HCT116 (cell line): ENCODE results near the gene SCD5. TPM values are rescaled to one million over a fixed set of nuclear protein-coding genes. Genes with fewer than 3 reads are reported as not detected.

Source experiments
- ATAC-seq: fragments of 200-7000 bp; cut with Tn5 transposase; 2 replicates; pipeline ENCODE4 v1.9.1; 2020; ENCODE audit warnings: mild to moderate bottlenecking, moderate library complexity
- BruUV-seq: library from RNA; stranded (reverse); fragments of 400-500 nt; replicated peaks from 2 replicates; lab custom pipeline; 2021; lab: Mats Ljungman, UMichigan
- CTCF ChIA-PET: fragments of 300-600 bp; sonication (Branson Sonifier 250); formaldehyde crosslinking; loops from one replicate; lab custom pipeline; 2021; ENCODE audit warnings: antibody characterized with exemption; lab: Charles Lee
- POLR2A ChIA-PET: fragments of 300-600, 350-600 bp; sonication (Branson Sonifier 250); formaldehyde crosslinking; loops from one replicate; lab custom pipeline; 2021; ENCODE audit warnings: antibody characterized with exemption; lab: Charles Lee
- RAD21 ChIA-PET, 2 experiments: fragments of 300-600 bp; sonication (Branson Sonifier 250); formaldehyde crosslinking; loops; one replicate each; lab custom pipeline; 2023; ENCODE audit warnings: low total read pairs in 2 of 2; ENCODE audit not compliant: uncharacterized antibody in 2 of 2, unreplicated experiment in 2 of 2, low non-redundant PET in 1 of 2; lab: Charles Lee
- DNase-seq: peaks from one replicate; pipeline ENCODE4 v3.0.0-alpha.2; 2010; ENCODE audit warnings: low read depth, low spot score
- H2AFZ ChIP-seq: fragments of 200-600 bp; shearing (Covaris generic), sonication (generic); 2 replicates; pipeline ENCODE4 v1.6.1; 2017; ENCODE audit warnings: low read depth, mixed run types, mixed read lengths, antibody characterized with exemption, low read length; ENCODE audit not compliant: poor library complexity, severe bottlenecking
- H3K27ac ChIP-seq: 2 replicates; pipeline ENCODE4 v1.5.1; 2012; ENCODE audit warnings: low read depth, low read length
- H3K27me3 ChIP-seq: fragments of 200-600 bp; sonication (generic); 2 replicates; pipeline ENCODE4 v1.6.1; 2016; ENCODE audit warnings: mixed run types, low read length, mixed read lengths; ENCODE audit not compliant: insufficient read depth
- H3K36me3 ChIP-seq, 2 experiments: fragments of 200-500 bp in 1 of 2; fragments of 200-600 bp in 1 of 2; sonication (Bioruptor generic) in 1 of 2; sonication (generic) in 1 of 2; 2 replicates each; pipeline versions ENCODE4 v1.5.1 to v1.6.1; 2014 to 2016; ENCODE audit warnings: low read length in 2 of 2, inconsistent platforms in 1 of 2, mixed read lengths in 1 of 2, mixed run types in 1 of 2; ENCODE audit not compliant: insufficient read depth in 2 of 2, control insufficient read depth in 1 of 2
- H3K4me1 ChIP-seq, 2 experiments: fragments of 200-600 bp in 1 of 2; sonication (generic) in 1 of 2; 2 replicates each; pipeline versions ENCODE4 v1.5.1 to v1.6.1; 2012 to 2017; ENCODE audit warnings: low read length in 2 of 2, inconsistent platforms in 1 of 2, mild to moderate bottlenecking in 1 of 2, mixed read lengths in 1 of 2, mixed run types in 1 of 2, moderate library complexity in 1 of 2; ENCODE audit not compliant: insufficient read depth in 2 of 2, control insufficient read depth in 1 of 2
- H3K4me2 ChIP-seq: fragments of 200-600 bp; sonication (generic); 2 replicates; pipeline ENCODE4 v1.6.1; 2017; ENCODE audit warnings: mixed run types, low read length, mixed read lengths
- H3K4me3 ChIP-seq, 2 experiments: fragments of 200-600 bp in 1 of 2; sonication (generic) in 1 of 2; replicated peaks in 1 of 2; 2 replicates each; pipeline ENCODE4 v1.5.1; 2011 to 2016; ENCODE audit warnings: low read length in 2 of 2, control low read depth in 1 of 2, low read depth in 1 of 2, mild to moderate bottlenecking in 1 of 2, mixed read lengths in 1 of 2, mixed run types in 1 of 2
- H3K79me2 ChIP-seq: fragments of 200-600 bp; sonication (generic); 2 replicates; pipeline ENCODE4 v1.6.1; 2017; ENCODE audit warnings: mild to moderate bottlenecking, mixed run types, low read length, moderate library complexity, mixed read lengths; ENCODE audit not compliant: insufficient read depth
- H3K9ac ChIP-seq: fragments of 200-600 bp; sonication (generic); 2 replicates; pipeline ENCODE4 v1.6.1; 2016; ENCODE audit warnings: low read length, mixed read lengths
- H3K9me2 ChIP-seq: fragments of 200-600 bp; sonication (generic), shearing (Covaris generic); 2 replicates; pipeline ENCODE4 v1.6.1; 2017; ENCODE audit warnings: mixed run types, mild to moderate bottlenecking, moderate library complexity; ENCODE audit not compliant: insufficient read depth
- H3K9me3 ChIP-seq, 2 experiments: fragments of 200-500 bp in 1 of 2; fragments of 200-600 bp in 1 of 2; sonication (Bioruptor generic) in 1 of 2; sonication (generic) in 1 of 2; 2 replicates each; pipeline ENCODE4 v1.6.1; 2014 to 2017; ENCODE audit warnings: low read length in 2 of 2, mixed read lengths in 2 of 2, inconsistent platforms in 1 of 2, low read depth in 1 of 2, mild to moderate bottlenecking in 1 of 2, mixed run types in 1 of 2, moderate library complexity in 1 of 2; ENCODE audit not compliant: control insufficient read depth in 1 of 2, insufficient read depth in 1 of 2
- H4K20me1 ChIP-seq: fragments of 200-600 bp; sonication (generic), shearing (Covaris generic); 2 replicates; pipeline ENCODE4 v1.6.1; 2017; ENCODE audit warnings: mixed run types, mild to moderate bottlenecking, moderate library complexity; ENCODE audit not compliant: insufficient read depth
- CBX3 ChIP-seq: IDR thresholded peaks from 2 replicates; pipeline ENCODE4 v1.6.1; 2012; ENCODE audit warnings: low read depth
- CEBPB ChIP-seq: IDR thresholded peaks from 2 replicates; pipeline ENCODE4 v1.6.1; 2012; ENCODE audit warnings: low read depth
- CTCF ChIP-seq, 3 experiments: fragments of 200-600 bp in 1 of 3; sonication (generic) in 1 of 3; IDR thresholded peaks in 2 of 3; conservative IDR thresholded peaks in 1 of 3; 2 replicates each; pipeline ENCODE4 v1.5.1; 2012 to 2017; ENCODE audit warnings: low read depth in 2 of 3, low read length in 2 of 3, antibody characterized with exemption in 1 of 3, borderline replicate concordance in 1 of 3, control low read depth in 1 of 3, mild to moderate bottlenecking in 1 of 3, mixed read lengths in 1 of 3, mixed run types in 1 of 3, moderate library complexity in 1 of 3; ENCODE audit not compliant: insufficient read depth in 1 of 3
- ELF1 ChIP-seq: IDR thresholded peaks from 2 replicates; pipeline ENCODE4 v1.6.1; 2012; ENCODE audit warnings: low read depth, borderline replicate concordance
- EZH2 ChIP-seq: fragments of 200-600 bp; sonication (generic); IDR thresholded peaks from 2 replicates; pipeline ENCODE4 v1.6.1; 2017; ENCODE audit warnings: antibody characterized with exemption, mixed run types
- EZH2phosphoT487 ChIP-seq: fragments of 200-600 bp; IDR thresholded peaks from 2 replicates; pipeline ENCODE4 v1.6.1; 2018; ENCODE audit warnings: antibody characterized with exemption, borderline replicate concordance
- FOSL1 ChIP-seq: IDR thresholded peaks from 2 replicates; pipeline ENCODE4 v1.6.1; 2012; ENCODE audit warnings: low read depth
- JUND ChIP-seq: IDR thresholded peaks from 2 replicates; pipeline ENCODE4 v1.6.1; 2012
- POLR2AphosphoS5 ChIP-seq: IDR thresholded peaks from 2 replicates; pipeline ENCODE4 v1.6.1; 2011; ENCODE audit warnings: mild to moderate bottlenecking, low read depth, low read length, moderate library complexity
- SIN3A ChIP-seq: IDR thresholded peaks from 2 replicates; pipeline ENCODE4 v1.6.1; 2012; ENCODE audit warnings: low read depth
- SRF ChIP-seq: IDR thresholded peaks from 2 replicates; pipeline ENCODE4 v1.6.1; 2012; ENCODE audit warnings: low read depth
- TCF7L2 ChIP-seq: IDR thresholded peaks from 2 replicates; pipeline ENCODE4 v1.7.0; 2011; ENCODE audit warnings: borderline replicate concordance, inconsistent platforms; ENCODE audit not compliant: insufficient read depth, insufficient read length; ENCODE audit errors: extremely low read depth
- YY1 ChIP-seq: IDR thresholded peaks from 2 replicates; pipeline ENCODE4 v1.6.1; 2011; ENCODE audit warnings: low read length, low read depth, moderate library complexity, mild to moderate bottlenecking; ENCODE audit not compliant: insufficient replicate concordance; ENCODE audit errors: extremely low read depth
- ZBTB33 ChIP-seq: IDR thresholded peaks from 2 replicates; pipeline ENCODE4 v1.6.1; 2011; ENCODE audit warnings: mild to moderate bottlenecking, low read length, moderate library complexity; ENCODE audit not compliant: insufficient replicate concordance; ENCODE audit errors: extremely low read depth
- ZFX ChIP-seq: fragments of 450-650 bp; IDR thresholded peaks from 2 replicates; pipeline ENCODE4 v1.6.1; 2017
- intact Hi-C: fragments of 100-400 bp; cut with micrococcal nuclease; formaldehyde crosslinking; loops from 2 replicates; pipeline ENCODE4 v1.10.0; 2022
- total RNA-seq: library from RNA; stranded (reverse); gene quantifications from one replicate; pipeline ENCODE4 v1.2.1, GENCODE V29; 2021; ENCODE audit not compliant: unreplicated experiment

SCD5 gene
- total RNA-seq, 1 experiment from 2014 or later = 21.7 TPM

GRCh38 chr4:82779032-82779431 is 19.6 kb downstream of the SCD5 start:
- Histone ChIP-seq H3K4me2 (peak overlapping the region; percentile 36), H3K4me3 (no peak overlapping the region), H3K9me3 (no peaks in the 10 kb centered on the region), H4K20me1 (no peaks in the 10 kb centered on the region), H3K27me3 (no peaks in the 10 kb centered on the region), H3K9ac (no peak overlapping the region), H3K79me2 (peaks cover 6% of the 10 kb centered on the region; the same call in 1 of the 2 replicates), H3K4me1 (peaks cover 46 to 55% of the 10 kb centered on the region in 2 experiments), H3K9me2 (no peaks in the 10 kb centered on the region), H2AFZ (no peak overlapping the region), H3K27ac (no peak overlapping the region), H3K36me3 (no peaks in the 10 kb centered on the region)
- peak; percentile 21; the same call in 1 of the 2 replicates for ATAC-seq
- ChIA-PET POLR2A (no interaction called here), CTCF (no interaction called here), RAD21 (no interaction called here)
- intact Hi-C loops = no loop called here
- DNase-seq = no peak
- no TSS peak for BruUV-seq
- TF ChIP-seq ZBTB33 (no peak), JUND (no peak), CBX3 (no peak), TCF7L2 (no peak), POLR2AphosphoS5 (no peak), SRF (no peak), FOSL1 (no peak), YY1 (no peak), EZH2phosphoT487 (no peak), ELF1 (no peak), ZFX (no peak), EZH2 (no peak), CTCF (IDR thresholded peaks at IDR 0.05 in 2 of 3, conservative IDR thresholded peaks at IDR 0.05 in 1 of 3; ENCODE audit: borderline replicate concordance in 1 of 3, insufficient read depth in 1 of 3, low read depth in 2 of 3, low read length in 2 of 3) (no peak), CEBPB (no peak), SIN3A (no peak)
